Osteoblast (primary cell): ENCODE results near the gene COX10. TPM values are rescaled to one million over a fixed set of nuclear protein-coding genes. Genes with fewer than 3 reads are reported as not detected.

Source experiments
- DNase-seq: peaks from one replicate; pipeline ENCODE4 v3.0.0; 2011; ENCODE audit warnings: low spot score, mixed read lengths; ENCODE audit not compliant: insufficient read length; ENCODE audit errors: missing footprints
- H2AFZ ChIP-seq: 2 replicates; pipeline ENCODE4 v1.6.0; 2011; ENCODE audit warnings: mild to moderate bottlenecking, low read length
- H3K27ac ChIP-seq: 2 replicates; pipeline ENCODE4 v1.5.1; 2011; ENCODE audit warnings: mild to moderate bottlenecking, low read depth, low read length, moderate library complexity
- H3K27me3 ChIP-seq: 2 replicates; pipeline ENCODE4 v1.6.0; 2012; ENCODE audit warnings: mild to moderate bottlenecking, control low read depth, inconsistent platforms, low read length, moderate library complexity; ENCODE audit not compliant: insufficient read depth
- H3K36me3 ChIP-seq: 2 replicates; pipeline ENCODE4 v1.5.1; 2011; ENCODE audit warnings: mild to moderate bottlenecking, low read length, control low read depth, moderate library complexity; ENCODE audit not compliant: insufficient read depth
- H3K4me1 ChIP-seq: 2 replicates; pipeline ENCODE4 v1.5.1; 2011; ENCODE audit warnings: mild to moderate bottlenecking, low read length, control low read depth, moderate library complexity; ENCODE audit not compliant: insufficient read depth
- H3K4me2 ChIP-seq: 2 replicates; pipeline ENCODE4 v1.6.0; 2011; ENCODE audit warnings: mild to moderate bottlenecking, low read length; ENCODE audit not compliant: insufficient read depth
- H3K4me3 ChIP-seq: fragments of 200-600 bp; sonication (generic); 3 replicates; pipeline ENCODE4 v1.5.1; 2012; ENCODE audit warnings: mild to moderate bottlenecking, low read length, inconsistent platforms; ENCODE audit not compliant: insufficient read depth
- H3K79me2 ChIP-seq: 2 replicates; pipeline ENCODE4 v1.6.0; 2012; ENCODE audit warnings: mild to moderate bottlenecking, low read length, control low read depth, inconsistent platforms; ENCODE audit not compliant: insufficient read depth
- H3K9me3 ChIP-seq: 2 replicates; pipeline ENCODE4 v1.5.1; 2011; ENCODE audit warnings: low read depth, low read length, control low read depth
- H4K20me1 ChIP-seq: 2 replicates; pipeline ENCODE4 v1.6.0; 2012; ENCODE audit warnings: mild to moderate bottlenecking, low read length, control low read depth; ENCODE audit not compliant: insufficient read depth
- total RNA-seq: library from RNA; depleted of rRNA; stranded (reverse); fragments of >200 nt; gene quantifications from 2 replicates; pipeline ENCODE4 v1.2.3, GENCODE V29; 2012
- TF ChIP-seq, protein P1 (sequence below): IDR thresholded peaks from 2 replicates; pipeline ENCODE4 v1.5.1; 2011; ENCODE audit warnings: mild to moderate bottlenecking, low read depth, low read length, moderate library complexity; ENCODE audit errors: extremely low read depth

Gene COX10
- total RNA-seq, 1 donor: 14.8 TPM

DNA sequence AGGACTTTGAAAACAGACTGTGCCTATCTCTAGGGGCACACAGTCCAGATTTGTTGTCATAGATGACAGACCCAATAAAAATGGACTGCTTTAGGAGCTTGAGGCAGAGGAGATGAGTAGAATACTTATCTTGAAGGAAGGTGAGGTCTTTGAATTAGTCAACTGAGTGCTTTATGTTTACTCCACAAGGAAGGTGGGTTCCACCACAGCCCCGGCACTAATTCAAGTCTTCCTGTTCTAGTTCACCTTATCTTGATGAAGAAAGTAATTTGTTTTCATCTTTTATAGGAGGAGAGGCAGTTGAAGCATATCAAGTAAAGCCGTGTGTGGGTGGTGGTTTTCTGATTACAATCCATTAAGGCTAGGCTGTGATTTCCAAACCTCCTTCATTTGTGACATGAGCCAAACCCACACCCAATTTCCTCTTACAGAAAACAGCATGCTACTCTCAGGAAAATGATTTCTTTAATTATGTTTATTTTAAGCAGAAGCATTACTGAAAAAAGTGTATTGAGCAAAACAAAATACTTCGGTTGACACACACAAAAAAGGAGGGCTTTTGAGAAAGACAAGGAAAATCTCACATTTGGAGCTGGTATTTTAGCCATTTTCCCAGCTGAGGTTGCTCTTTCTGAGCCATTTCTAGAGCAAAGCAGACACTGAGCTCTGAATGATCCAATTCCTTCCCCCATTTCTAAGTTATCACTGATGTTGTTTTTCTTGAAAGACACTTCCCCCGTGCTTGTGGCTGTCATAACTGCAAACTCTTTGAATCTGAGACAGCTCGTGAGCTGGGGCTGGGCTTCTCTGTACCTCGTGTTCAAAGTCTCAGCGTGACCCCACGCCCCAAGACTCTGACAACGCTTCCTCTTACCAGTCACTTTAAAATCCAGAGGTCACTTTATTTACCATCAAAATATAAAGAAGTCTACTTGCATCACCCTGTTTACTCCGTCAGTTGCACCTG lies 132.0 kb downstream of the COX10 start:
- H3K9me3 ChIP-seq: no peaks in the 10 kb centered on the region
- TF ChIP-seq, protein P1, sequence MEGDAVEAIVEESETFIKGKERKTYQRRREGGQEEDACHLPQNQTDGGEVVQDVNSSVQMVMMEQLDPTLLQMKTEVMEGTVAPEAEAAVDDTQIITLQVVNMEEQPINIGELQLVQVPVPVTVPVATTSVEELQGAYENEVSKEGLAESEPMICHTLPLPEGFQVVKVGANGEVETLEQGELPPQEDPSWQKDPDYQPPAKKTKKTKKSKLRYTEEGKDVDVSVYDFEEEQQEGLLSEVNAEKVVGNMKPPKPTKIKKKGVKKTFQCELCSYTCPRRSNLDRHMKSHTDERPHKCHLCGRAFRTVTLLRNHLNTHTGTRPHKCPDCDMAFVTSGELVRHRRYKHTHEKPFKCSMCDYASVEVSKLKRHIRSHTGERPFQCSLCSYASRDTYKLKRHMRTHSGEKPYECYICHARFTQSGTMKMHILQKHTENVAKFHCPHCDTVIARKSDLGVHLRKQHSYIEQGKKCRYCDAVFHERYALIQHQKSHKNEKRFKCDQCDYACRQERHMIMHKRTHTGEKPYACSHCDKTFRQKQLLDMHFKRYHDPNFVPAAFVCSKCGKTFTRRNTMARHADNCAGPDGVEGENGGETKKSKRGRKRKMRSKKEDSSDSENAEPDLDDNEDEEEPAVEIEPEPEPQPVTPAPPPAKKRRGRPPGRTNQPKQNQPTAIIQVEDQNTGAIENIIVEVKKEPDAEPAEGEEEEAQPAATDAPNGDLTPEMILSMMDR: no peak

DNA sequence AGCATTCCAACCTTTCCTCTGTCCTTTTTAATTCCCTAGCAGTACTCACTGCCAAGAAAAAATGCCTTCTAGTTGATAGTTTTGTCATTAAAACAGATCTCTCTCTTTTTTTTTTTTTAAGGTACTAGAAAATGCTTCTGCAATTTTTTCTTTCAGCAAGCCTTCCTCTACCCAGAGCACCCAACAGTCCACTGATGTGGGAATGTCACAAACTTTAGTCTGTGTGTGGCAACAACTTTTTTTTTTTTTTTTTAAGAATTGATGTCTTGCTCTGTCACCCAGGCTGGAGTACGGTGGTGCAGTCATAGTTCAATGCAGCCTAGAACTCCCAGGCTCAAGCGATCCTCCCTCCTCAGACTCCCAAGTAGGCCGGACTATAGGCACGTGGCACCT lies 132.7 kb downstream of the COX10 start:
- H3K4me3 ChIP-seq: no peak overlapping the region
- no peaks in the 10 kb centered on the region for H3K36me3 ChIP-seq
- no peaks in the 10 kb centered on the region for H3K4me1 ChIP-seq
- peaks cover 3% of the 10 kb centered on the region for H4K20me1 ChIP-seq
- no peak overlapping the region for H2AFZ ChIP-seq
- no peaks in the 10 kb centered on the region for H3K79me2 ChIP-seq
- H3K9me3 ChIP-seq: no peaks in the 10 kb centered on the region
- TF ChIP-seq, protein P1: no peak
- no peaks in the 10 kb centered on the region for H3K27me3 ChIP-seq
- no peak for DNase-seq
- no peak overlapping the region for H3K27ac ChIP-seq
- H3K4me2 ChIP-seq: no peak overlapping the region

More for the DNA sequence above, 132.0 kb downstream of the COX10 start:
- H4K20me1 ChIP-seq: peaks cover 3% of the 10 kb centered on the region
- no peak for DNase-seq
- H3K4me3 ChIP-seq: no peak overlapping the region
- no peaks in the 10 kb centered on the region for H3K79me2 ChIP-seq
- no peak overlapping the region for H3K4me2 ChIP-seq
- H3K27me3 ChIP-seq: no peaks in the 10 kb centered on the region
- H3K4me1 ChIP-seq: no peaks in the 10 kb centered on the region
- no peak overlapping the region for H2AFZ ChIP-seq
- H3K36me3 ChIP-seq: no peaks in the 10 kb centered on the region
- H3K27ac ChIP-seq: no peak overlapping the region

- H3K4me3 ChIP-seq: no peak overlapping the region
- peaks cover 3% of the 10 kb centered on the region for H4K20me1 ChIP-seq
- no peak overlapping the region for H3K27ac ChIP-seq
- no peak for DNase-seq
- H3K79me2 ChIP-seq: no peaks in the 10 kb centered on the region
- no peaks in the 10 kb centered on the region for H3K36me3 ChIP-seq
- no peaks in the 10 kb centered on the region for H3K27me3 ChIP-seq
- no peaks in the 10 kb centered on the region for H3K4me1 ChIP-seq
- TF ChIP-seq, protein P1: no peak
- H3K9me3 ChIP-seq: no peaks in the 10 kb centered on the region
- H3K4me2 ChIP-seq: no peak overlapping the region
- H2AFZ ChIP-seq: no peak overlapping the region
Observed at GRCh38 chr17:14202388-14203166, 133.3 kb downstream of the COX10 start.

GRCh38 chr17:14203388-14203787 lies 134.1 kb downstream of the COX10 start:
- no peaks in the 10 kb centered on the region for H3K79me2 ChIP-seq
- TF ChIP-seq, protein P1: peak; percentile 39
- no peak overlapping the region for H3K4me3 ChIP-seq
- no peaks in the 10 kb centered on the region for H3K36me3 ChIP-seq
- DNase-seq: no peak
- no peak overlapping the region for H3K27ac ChIP-seq
- no peaks in the 10 kb centered on the region for H3K9me3 ChIP-seq
- H4K20me1 ChIP-seq: peaks cover 3% of the 10 kb centered on the region
- H3K4me2 ChIP-seq: no peak overlapping the region
- H3K4me1 ChIP-seq: no peaks in the 10 kb centered on the region
- H3K27me3 ChIP-seq: no peaks in the 10 kb centered on the region
- no peak overlapping the region for H2AFZ ChIP-seq
